ENCODE results near the gene CEBPB.
"Not testable (repeated sequence)": the region's sequence is repeated elsewhere in the genome, so short reads cannot be mapped to it uniquely, and the experiment has no call there.

CEBPB gene

DNA sequence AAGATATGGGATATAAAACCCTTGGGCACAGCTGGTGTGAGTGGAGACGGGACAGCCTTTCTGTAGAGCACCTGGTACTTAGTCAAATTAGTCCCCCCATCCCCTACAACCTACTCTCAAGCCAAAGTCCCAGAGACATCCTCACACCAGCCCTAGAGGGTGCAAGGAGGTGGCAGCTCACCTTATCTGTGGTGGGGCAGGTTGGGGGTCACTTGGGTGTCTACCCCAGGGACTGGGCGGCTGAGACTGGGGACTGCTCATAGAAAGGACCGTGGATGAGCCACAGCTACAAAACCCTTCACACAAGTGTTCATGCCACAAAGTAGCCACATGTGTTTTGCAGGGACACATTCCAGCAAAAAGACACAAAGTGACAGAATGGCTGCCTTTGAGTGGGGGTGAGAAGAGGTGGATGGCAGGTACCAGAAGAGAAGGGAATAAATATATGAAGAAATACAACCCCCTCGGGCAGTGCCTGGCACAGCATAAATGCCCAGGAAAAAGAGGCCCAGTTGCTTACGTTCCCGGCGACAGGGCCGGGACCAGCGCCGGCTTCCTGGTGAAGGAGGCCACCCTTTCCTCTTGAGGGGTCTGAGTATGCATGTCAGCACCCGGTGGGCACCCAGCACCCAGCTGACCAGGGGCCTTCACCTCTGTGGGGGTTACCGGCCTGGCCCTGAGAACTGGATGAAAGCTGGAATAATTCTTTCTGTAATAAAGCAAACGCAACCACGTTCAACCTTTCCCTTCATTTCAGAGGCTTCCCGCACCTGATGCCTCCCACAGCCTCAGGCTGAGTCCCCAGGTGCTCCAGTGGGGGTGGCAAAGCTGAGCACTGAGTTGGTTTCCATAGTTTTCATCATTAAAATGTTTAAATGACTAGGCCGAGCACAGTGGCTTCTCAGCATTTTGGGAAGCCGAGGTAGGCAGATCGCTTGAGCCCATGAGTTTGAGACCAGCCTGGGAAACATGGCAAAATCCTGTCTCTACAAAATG is 14.4 kb upstream of the CEBPB start:
- H4K20me1 ChIP-seq (ENCODE audit: control insufficient read depth, insufficient read depth, low read depth, low read length), result no peaks in the 10 kb centered on the region; the same call in 1 of the 2 replicates
- H3F3A ChIP-seq (ENCODE audit: control insufficient read depth, insufficient read depth), result no peaks in the 10 kb centered on the region
- H3K27me3 ChIP-seq (ENCODE audit: control insufficient read depth, low read length), result peaks cover 5% of the 10 kb centered on the region; the same call in 1 of the 2 replicates
- no peaks in the 10 kb centered on the region for H3K9me3 ChIP-seq (ENCODE audit: control insufficient read depth, insufficient read depth, low read length)
- TF ChIP-seq EZH2phosphoT487 (IDR thresholded peaks at IDR 0.05; ENCODE audit: borderline replicate concordance, low read length), result no peak
- TF ChIP-seq, protein P1, sequence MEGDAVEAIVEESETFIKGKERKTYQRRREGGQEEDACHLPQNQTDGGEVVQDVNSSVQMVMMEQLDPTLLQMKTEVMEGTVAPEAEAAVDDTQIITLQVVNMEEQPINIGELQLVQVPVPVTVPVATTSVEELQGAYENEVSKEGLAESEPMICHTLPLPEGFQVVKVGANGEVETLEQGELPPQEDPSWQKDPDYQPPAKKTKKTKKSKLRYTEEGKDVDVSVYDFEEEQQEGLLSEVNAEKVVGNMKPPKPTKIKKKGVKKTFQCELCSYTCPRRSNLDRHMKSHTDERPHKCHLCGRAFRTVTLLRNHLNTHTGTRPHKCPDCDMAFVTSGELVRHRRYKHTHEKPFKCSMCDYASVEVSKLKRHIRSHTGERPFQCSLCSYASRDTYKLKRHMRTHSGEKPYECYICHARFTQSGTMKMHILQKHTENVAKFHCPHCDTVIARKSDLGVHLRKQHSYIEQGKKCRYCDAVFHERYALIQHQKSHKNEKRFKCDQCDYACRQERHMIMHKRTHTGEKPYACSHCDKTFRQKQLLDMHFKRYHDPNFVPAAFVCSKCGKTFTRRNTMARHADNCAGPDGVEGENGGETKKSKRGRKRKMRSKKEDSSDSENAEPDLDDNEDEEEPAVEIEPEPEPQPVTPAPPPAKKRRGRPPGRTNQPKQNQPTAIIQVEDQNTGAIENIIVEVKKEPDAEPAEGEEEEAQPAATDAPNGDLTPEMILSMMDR (IDR thresholded peaks at IDR 0.05; ENCODE audit: low read depth, low read length, poor library complexity, severe bottlenecking), result no peak
- H3K4me3 ChIP-seq (ENCODE audit: low read length), result no peak overlapping the region
- H3K9me2 ChIP-seq (replicated peaks; ENCODE audit: control insufficient read depth, low read length), result no peaks in the 10 kb centered on the region
- peaks cover 4% of the 10 kb centered on the region; the same call in 1 of the 2 replicates for H3K4me1 ChIP-seq (ENCODE audit: control insufficient read depth, low read length)
- no peak overlapping the region for H3K27ac ChIP-seq (ENCODE audit: low read depth, low read length)
- no peaks in the 10 kb centered on the region for H3K79me2 ChIP-seq (ENCODE audit: control insufficient read depth, low read length)
- H3K4me2 ChIP-seq (ENCODE audit: low read length), result no peak overlapping the region
- H3K36me3 ChIP-seq (ENCODE audit: control insufficient read depth, low read length), result no peaks in the 10 kb centered on the region

DNA sequence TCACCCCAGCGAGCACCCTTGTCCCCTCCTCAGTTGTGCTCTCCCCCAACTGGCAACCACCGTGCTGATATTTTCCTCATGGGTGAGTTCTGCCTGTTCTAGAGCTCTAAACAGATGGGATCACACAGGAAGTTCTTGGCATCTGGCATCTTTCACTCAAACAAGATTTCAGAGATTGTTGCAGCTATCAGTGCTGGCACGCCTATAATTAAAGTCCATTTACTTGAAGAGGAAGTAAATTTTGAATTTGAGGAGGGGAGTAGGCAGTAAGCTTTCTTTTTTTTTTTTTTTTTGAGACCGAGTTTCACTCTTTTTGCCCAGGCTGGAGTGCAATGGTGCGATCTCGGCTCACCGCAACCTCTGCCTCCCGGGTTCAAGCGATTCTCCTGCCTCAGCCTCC is 12.0 kb upstream of the CEBPB start:
- not testable (repeated sequence) for H3K9me3 ChIP-seq (ENCODE audit: control insufficient read depth, insufficient read depth, low read length); H3K79me2 ChIP-seq (ENCODE audit: control insufficient read depth, low read length); H3K27ac ChIP-seq (ENCODE audit: low read depth, low read length); H4K20me1 ChIP-seq (ENCODE audit: control insufficient read depth, insufficient read depth, low read depth, low read length); H3K36me3 ChIP-seq (ENCODE audit: control insufficient read depth, low read length); H3K4me2 ChIP-seq (ENCODE audit: low read length); H3K9me2 ChIP-seq (replicated peaks; ENCODE audit: control insufficient read depth, low read length); H3K4me1 ChIP-seq (ENCODE audit: control insufficient read depth, low read length); H3K27me3 ChIP-seq (ENCODE audit: control insufficient read depth, low read length); H3F3A ChIP-seq (ENCODE audit: control insufficient read depth, insufficient read depth); H3K4me3 ChIP-seq (ENCODE audit: low read length)

DNA sequence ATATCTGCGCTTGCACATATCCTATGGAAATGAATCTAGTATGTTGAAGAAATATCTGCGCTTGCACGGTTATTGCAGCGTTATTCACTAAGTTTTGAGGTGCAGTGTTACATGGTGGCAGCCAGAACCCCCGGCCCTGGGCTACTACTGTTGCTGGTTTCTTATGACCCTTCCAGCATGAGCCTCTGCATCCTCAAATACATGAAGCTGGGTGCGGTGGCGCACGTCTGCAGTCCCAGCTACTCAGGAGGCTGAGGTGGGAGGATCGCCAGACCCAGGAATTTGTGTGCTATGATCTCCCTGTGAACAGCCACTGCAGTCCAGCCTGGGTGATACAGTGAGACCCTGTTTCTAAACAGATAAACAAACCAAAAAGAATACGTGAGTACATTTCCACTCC is 9.3 kb upstream of the CEBPB start:
- no peak for TF ChIP-seq EZH2phosphoT487 (IDR thresholded peaks at IDR 0.05; ENCODE audit: borderline replicate concordance, low read length)
- TF ChIP-seq, protein P1 (IDR thresholded peaks at IDR 0.05; ENCODE audit: low read depth, low read length, poor library complexity, severe bottlenecking), result no peak
- peaks cover 2% of the 10 kb centered on the region for H3K4me1 ChIP-seq (ENCODE audit: control insufficient read depth, low read length)
- H3K36me3 ChIP-seq (ENCODE audit: control insufficient read depth, low read length), result no peaks in the 10 kb centered on the region
- no peaks in the 10 kb centered on the region; the same call in 1 of the 2 replicates for H4K20me1 ChIP-seq (ENCODE audit: control insufficient read depth, insufficient read depth, low read depth, low read length)
- H3K27ac ChIP-seq (ENCODE audit: low read depth, low read length), result no peak overlapping the region
- no peak overlapping the region for H3K4me3 ChIP-seq (ENCODE audit: low read length)
- no peak overlapping the region for H3K4me2 ChIP-seq (ENCODE audit: low read length)
- no peaks in the 10 kb centered on the region for H3K79me2 ChIP-seq (ENCODE audit: control insufficient read depth, low read length)
- H3K9me2 ChIP-seq (replicated peaks; ENCODE audit: control insufficient read depth, low read length), result no peaks in the 10 kb centered on the region
- H3F3A ChIP-seq (ENCODE audit: control insufficient read depth, insufficient read depth), result no peaks in the 10 kb centered on the region
- no peaks in the 10 kb centered on the region for H3K9me3 ChIP-seq (ENCODE audit: control insufficient read depth, insufficient read depth, low read length)
- peaks cover 9% of the 10 kb centered on the region for H3K27me3 ChIP-seq (ENCODE audit: control insufficient read depth, low read length)

DNA sequence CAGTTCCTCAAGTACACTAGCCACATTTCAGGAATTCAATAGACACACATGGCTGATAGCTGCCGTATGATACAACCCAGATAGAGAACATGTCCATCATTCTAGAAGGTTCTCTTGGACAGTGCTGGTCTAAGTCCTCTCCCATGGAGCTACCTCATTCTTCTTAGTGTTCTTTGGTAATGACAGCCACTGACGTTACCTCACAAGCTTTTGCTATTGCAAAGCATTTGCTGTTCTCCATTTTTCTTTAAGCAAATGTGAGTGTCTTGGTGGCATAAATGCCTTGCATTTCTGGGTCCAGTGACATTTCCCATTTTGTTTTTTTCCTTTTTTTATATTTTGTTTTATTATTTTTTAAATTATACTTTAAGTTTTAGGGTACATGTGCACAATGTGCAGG is 8.3 kb upstream of the CEBPB start:
- no peaks in the 10 kb centered on the region for H3K9me2 ChIP-seq (replicated peaks; ENCODE audit: control insufficient read depth, low read length)
- no peaks in the 10 kb centered on the region for H3K9me3 ChIP-seq (ENCODE audit: control insufficient read depth, insufficient read depth, low read length)
- H3K4me1 ChIP-seq (ENCODE audit: control insufficient read depth, low read length), result peaks cover 4% of the 10 kb centered on the region
- no peaks in the 10 kb centered on the region for H3K79me2 ChIP-seq (ENCODE audit: control insufficient read depth, low read length)
- H3K27ac ChIP-seq (ENCODE audit: low read depth, low read length), result no peak overlapping the region
- no peaks in the 10 kb centered on the region; the same call in 1 of the 2 replicates for H4K20me1 ChIP-seq (ENCODE audit: control insufficient read depth, insufficient read depth, low read depth, low read length)
- no peak for TF ChIP-seq EZH2phosphoT487 (IDR thresholded peaks at IDR 0.05; ENCODE audit: borderline replicate concordance, low read length)
- TF ChIP-seq, protein P1 (IDR thresholded peaks at IDR 0.05; ENCODE audit: low read depth, low read length, poor library complexity, severe bottlenecking), result no peak
- no peaks in the 10 kb centered on the region for H3F3A ChIP-seq (ENCODE audit: control insufficient read depth, insufficient read depth)
- H3K4me2 ChIP-seq (ENCODE audit: low read length), result no peak overlapping the region
- peaks cover 9% of the 10 kb centered on the region for H3K27me3 ChIP-seq (ENCODE audit: control insufficient read depth, low read length)
- no peaks in the 10 kb centered on the region for H3K36me3 ChIP-seq (ENCODE audit: control insufficient read depth, low read length)
- no peak overlapping the region for H3K4me3 ChIP-seq (ENCODE audit: low read length)
